OCI-LY3 (cell line): Measurements from ENCODE around the gene TPCN1.

Source experiments
- EZH2phosphoT487 ChIP-seq: fragments of 200-600 bp; shearing (Covaris generic); IDR thresholded peaks from 2 replicates; pipeline ENCODE4 v1.6.1; 2018; ENCODE audit warnings: antibody characterized with exemption, mixed run types, low read depth
- TF ChIP-seq, protein P1 (sequence below): fragments of 200-600, 300-600 bp; sonication (generic); IDR thresholded peaks from 2 replicates; pipeline ENCODE4 v1.5.1; 2014; ENCODE audit warnings: antibody characterized with exemption, low read length, low read depth

- TF ChIP-seq, protein P1, sequence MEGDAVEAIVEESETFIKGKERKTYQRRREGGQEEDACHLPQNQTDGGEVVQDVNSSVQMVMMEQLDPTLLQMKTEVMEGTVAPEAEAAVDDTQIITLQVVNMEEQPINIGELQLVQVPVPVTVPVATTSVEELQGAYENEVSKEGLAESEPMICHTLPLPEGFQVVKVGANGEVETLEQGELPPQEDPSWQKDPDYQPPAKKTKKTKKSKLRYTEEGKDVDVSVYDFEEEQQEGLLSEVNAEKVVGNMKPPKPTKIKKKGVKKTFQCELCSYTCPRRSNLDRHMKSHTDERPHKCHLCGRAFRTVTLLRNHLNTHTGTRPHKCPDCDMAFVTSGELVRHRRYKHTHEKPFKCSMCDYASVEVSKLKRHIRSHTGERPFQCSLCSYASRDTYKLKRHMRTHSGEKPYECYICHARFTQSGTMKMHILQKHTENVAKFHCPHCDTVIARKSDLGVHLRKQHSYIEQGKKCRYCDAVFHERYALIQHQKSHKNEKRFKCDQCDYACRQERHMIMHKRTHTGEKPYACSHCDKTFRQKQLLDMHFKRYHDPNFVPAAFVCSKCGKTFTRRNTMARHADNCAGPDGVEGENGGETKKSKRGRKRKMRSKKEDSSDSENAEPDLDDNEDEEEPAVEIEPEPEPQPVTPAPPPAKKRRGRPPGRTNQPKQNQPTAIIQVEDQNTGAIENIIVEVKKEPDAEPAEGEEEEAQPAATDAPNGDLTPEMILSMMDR: no peak
- no peak for TF ChIP-seq EZH2phosphoT487
Measured at GRCh38 chr12:113244478-113244958, 23.3 kb downstream of the TPCN1 start.
